A673 (cell line): ENCODE measurements around the gene CNNM2. TPM values are rescaled to one million over a fixed set of nuclear protein-coding genes. Genes with fewer than 3 reads are reported as not detected.
"Not testable (repeated sequence)": the region's sequence is repeated elsewhere in the genome, so short reads cannot be mapped to it uniquely, and the experiment has no call there.

Experiments used
- BruUV-seq: library from RNA; stranded (reverse); fragments of 400-500 nt; replicated peaks from 2 replicates; lab custom pipeline; 2021; lab: Mats Ljungman, UMichigan
- CTCF ChIA-PET: fragments of 300-600 bp; sonication (Branson Sonifier 250); formaldehyde crosslinking; loops from one replicate; lab custom pipeline; 2022; ENCODE audit warnings: antibody characterized with exemption; lab: Charles Lee
- POLR2A ChIA-PET: fragments of 300-600 bp; sonication (Branson Sonifier 250); formaldehyde crosslinking; loops from one replicate; lab custom pipeline; 2022; ENCODE audit warnings: antibody characterized with exemption; ENCODE audit not compliant: low non-redundant PET; lab: Charles Lee
- DNase-seq: peaks from one replicate; pipeline ENCODE4 v3.0.0-alpha.2; 2015; ENCODE audit warnings: low spot score
- H3K27ac ChIP-seq: fragments of 200-600 bp; sonication (generic); 2 replicates; pipeline ENCODE4 v1.5.1; 2016; ENCODE audit warnings: mixed run types, low read depth, mild to moderate bottlenecking, mixed read lengths, antibody characterized with exemption, low read length; ENCODE audit not compliant: poor library complexity, severe bottlenecking
- H3K27me3 ChIP-seq: fragments of 200-600 bp; sonication (generic); replicated peaks from 2 replicates; pipeline ENCODE4 v1.6.1; 2017; ENCODE audit warnings: mixed run types, low read depth, mild to moderate bottlenecking, mixed read lengths, antibody characterized with exemption, low read length; ENCODE audit not compliant: insufficient read depth, poor library complexity
- H3K36me3 ChIP-seq: fragments of 200-600 bp; sonication (generic); 2 replicates; pipeline ENCODE4 v1.6.1; 2016; ENCODE audit warnings: mixed run types, mild to moderate bottlenecking, mixed read lengths, antibody characterized with exemption, low read length; ENCODE audit not compliant: insufficient read depth, poor library complexity, severe bottlenecking
- H3K4me1 ChIP-seq: fragments of 200-600 bp; sonication (generic); 2 replicates; pipeline ENCODE4 v1.6.1; 2017; ENCODE audit warnings: mixed run types, mild to moderate bottlenecking, mixed read lengths, antibody characterized with exemption, low read length; ENCODE audit not compliant: insufficient read depth, poor library complexity, severe bottlenecking
- H3K4me3 ChIP-seq: fragments of 200-600 bp; sonication (generic); 2 replicates; pipeline ENCODE4 v1.5.1; 2016; ENCODE audit warnings: low read depth, mixed run types, mild to moderate bottlenecking, mixed read lengths, low read length; ENCODE audit not compliant: poor library complexity, severe bottlenecking
- H3K9me3 ChIP-seq: fragments of 200-600 bp; sonication (generic); 2 replicates; pipeline ENCODE4 v1.6.1; 2016; ENCODE audit warnings: mixed run types, low read depth, mild to moderate bottlenecking, mixed read lengths, antibody characterized with exemption, low read length; ENCODE audit not compliant: poor library complexity, severe bottlenecking
- EZH2 ChIP-seq: fragments of 200-600 bp; sonication (generic); IDR thresholded peaks from 2 replicates; pipeline ENCODE4 v1.6.1; 2017; ENCODE audit warnings: borderline replicate concordance, low read depth, mild to moderate bottlenecking, mixed read lengths, antibody characterized with exemption, low read length; ENCODE audit not compliant: poor library complexity, severe bottlenecking
- intact Hi-C: fragments of 100-400 bp; cut with micrococcal nuclease; formaldehyde crosslinking; loops from one replicate; pipeline ENCODE4 v1.10.0; 2022; ENCODE audit not compliant: unreplicated experiment
- total RNA-seq: library from RNA; stranded (reverse); gene quantifications from 2 replicates; pipeline ENCODE4 v1.2.3, GENCODE V29; 2021
- TF ChIP-seq, protein P1 (sequence below): fragments of 300-800, 200-600 bp; sonication (generic); conservative IDR thresholded peaks from 2 replicates; pipeline ENCODE4 v1.5.1; 2017; ENCODE audit warnings: low read depth, mild to moderate bottlenecking, antibody characterized with exemption, low read length, moderate library complexity, mixed read lengths

CNNM2 gene
- total RNA-seq, 1 experiment from 2014 or later: 4.8 TPM

DNA sequence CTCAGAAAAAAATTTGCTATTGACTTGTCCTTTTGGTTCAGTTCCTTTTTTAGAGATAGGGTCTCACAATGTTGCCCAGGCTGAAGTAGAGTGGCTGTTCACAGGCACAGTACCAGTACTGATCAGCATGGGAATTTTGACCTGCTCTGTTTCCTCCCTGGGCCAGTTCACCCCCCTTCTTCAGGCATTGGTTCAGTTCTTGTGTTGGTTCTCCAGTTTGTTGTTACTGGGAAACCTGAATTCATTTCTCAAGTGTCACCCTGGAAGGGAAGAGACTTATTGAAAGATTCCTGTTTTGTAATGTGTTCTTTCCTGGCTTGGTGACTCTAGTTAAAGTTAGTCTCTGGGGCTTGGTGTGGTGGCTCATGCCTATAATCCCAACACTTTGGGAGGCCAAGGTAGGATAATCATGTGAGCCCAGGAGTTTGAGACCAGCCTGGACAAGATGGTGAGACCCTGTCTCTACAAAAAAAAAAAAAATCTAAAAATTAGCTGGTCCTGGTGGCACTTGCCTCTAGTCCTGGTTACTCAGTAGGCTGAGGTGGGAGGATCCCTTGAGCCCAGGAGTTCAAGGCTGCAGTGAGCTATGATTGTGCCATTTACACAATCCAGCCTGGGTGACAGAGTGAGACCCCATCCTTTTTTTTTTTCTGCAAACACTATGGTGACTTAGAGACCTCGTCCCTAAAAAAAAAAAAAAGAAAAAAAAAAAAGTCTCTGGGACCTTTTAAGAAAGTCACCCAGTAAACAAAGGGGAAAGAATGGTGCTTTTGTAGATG lies 52.7 kb downstream of the CNNM2 start:
- TF ChIP-seq, protein P1, sequence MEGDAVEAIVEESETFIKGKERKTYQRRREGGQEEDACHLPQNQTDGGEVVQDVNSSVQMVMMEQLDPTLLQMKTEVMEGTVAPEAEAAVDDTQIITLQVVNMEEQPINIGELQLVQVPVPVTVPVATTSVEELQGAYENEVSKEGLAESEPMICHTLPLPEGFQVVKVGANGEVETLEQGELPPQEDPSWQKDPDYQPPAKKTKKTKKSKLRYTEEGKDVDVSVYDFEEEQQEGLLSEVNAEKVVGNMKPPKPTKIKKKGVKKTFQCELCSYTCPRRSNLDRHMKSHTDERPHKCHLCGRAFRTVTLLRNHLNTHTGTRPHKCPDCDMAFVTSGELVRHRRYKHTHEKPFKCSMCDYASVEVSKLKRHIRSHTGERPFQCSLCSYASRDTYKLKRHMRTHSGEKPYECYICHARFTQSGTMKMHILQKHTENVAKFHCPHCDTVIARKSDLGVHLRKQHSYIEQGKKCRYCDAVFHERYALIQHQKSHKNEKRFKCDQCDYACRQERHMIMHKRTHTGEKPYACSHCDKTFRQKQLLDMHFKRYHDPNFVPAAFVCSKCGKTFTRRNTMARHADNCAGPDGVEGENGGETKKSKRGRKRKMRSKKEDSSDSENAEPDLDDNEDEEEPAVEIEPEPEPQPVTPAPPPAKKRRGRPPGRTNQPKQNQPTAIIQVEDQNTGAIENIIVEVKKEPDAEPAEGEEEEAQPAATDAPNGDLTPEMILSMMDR: no peak
- TF ChIP-seq EZH2: no peak
- Histone ChIP-seq H3K4me1 (no peaks in the 10 kb centered on the region), H3K27me3 (no peaks in the 10 kb centered on the region), H3K9me3 (no peaks in the 10 kb centered on the region), H3K27ac (no peak overlapping the region), H3K36me3 (no peaks in the 10 kb centered on the region), H3K4me3 (no peak overlapping the region)
- POLR2A ChIA-PET: interaction anchor here (0.6 kb wide), 1 partner anchor 56 kb away, joined by 4 read pairs; no protein-coding TSS in a partner anchor
- intact Hi-C loops: no loop called here
- CTCF ChIA-PET: no interaction called here
- no TSS peak for BruUV-seq
- DNase-seq: no peak

DNA sequence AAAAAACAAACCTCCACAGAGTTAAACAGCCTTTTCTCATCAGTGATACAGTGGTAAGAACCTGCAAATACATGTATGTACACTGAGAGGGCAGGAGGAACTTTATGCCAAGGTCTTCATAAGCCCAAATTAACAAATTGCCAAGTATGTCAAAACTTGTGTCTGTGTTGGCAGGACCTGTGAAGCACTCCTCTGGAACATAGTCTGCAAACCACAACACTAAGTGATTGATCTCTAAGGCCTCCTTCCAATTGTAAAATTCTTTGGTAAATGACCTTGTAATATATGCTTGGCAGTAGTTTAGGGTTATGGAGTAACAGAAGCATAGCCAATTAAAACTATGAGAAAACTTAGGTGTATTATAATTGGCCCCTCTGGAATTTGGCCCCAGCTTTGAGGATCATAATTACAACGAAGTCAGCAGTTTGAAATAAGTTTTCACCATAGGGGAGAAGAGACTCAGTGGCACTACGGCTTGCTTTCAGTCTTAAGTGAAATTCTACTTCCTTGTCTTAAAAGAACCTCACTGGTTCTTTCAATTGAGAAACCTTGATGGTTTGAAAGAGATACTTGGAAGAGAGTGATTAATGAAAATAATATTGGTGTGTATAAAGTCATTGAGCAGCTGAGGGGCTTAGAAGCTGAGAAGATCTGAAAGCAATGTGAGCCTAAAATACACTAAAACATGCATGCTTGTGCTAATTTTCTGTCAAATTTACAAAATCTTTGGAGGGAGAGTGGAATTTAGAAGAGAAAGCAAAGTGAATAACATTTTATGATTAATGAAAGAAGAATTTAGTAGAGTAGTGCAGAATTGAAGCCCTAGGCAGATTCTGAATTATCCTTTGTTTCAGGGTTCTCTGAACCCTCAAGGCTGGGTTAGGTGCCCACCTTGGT lies 57.6 kb downstream of the CNNM2 start:
- intact Hi-C loops: no loop called here
- CTCF ChIA-PET: no interaction called here

DNA sequence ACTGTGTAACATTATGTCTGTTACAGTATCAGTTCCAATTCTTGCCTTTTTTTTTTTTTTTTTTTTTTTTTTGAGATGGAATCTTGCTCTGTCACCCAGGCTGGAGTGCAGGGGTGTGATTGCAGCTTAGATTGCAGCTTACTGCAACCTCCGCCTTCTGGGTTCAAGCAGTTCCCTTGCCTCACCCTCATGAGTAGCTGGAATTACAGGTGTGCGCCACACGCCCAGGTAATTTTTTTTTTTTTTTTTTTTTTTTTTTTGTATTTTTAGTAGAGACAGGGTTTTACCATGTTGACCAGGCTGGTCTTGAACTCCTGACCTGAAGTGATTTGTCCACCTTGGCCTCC lies 58.3 kb downstream of the CNNM2 start:
- H3K36me3 ChIP-seq, H3K4me1 ChIP-seq, H3K27ac ChIP-seq, H3K9me3 ChIP-seq, intact Hi-C loops, POLR2A ChIA-PET, H3K27me3 ChIP-seq, DNase-seq, CTCF ChIA-PET, BruUV-seq, H3K4me3 ChIP-seq: not testable (repeated sequence)

More for the DNA sequence above, 57.6 kb downstream of the CNNM2 start:
- H3K27me3 ChIP-seq: no peaks in the 10 kb centered on the region
- no peaks in the 10 kb centered on the region for H3K4me1 ChIP-seq
- no peak overlapping the region for H3K27ac ChIP-seq
- BruUV-seq: no TSS peak
- no peak overlapping the region for H3K4me3 ChIP-seq
- H3K36me3 ChIP-seq: no peaks in the 10 kb centered on the region
- H3K9me3 ChIP-seq: no peaks in the 10 kb centered on the region
- DNase-seq: no peak
- TF ChIP-seq, protein P1: no peak
- no peak for TF ChIP-seq EZH2
- POLR2A ChIA-PET: no interaction called here
